Suprapubic skin (tissue), 3 donors: ENCODE measurements around the gene LAMA4.

Experiments
- CTCF ChIP-seq, 2 donors: fragments of 200-600 bp in 1 of 2; fragments of 450-650 bp in 1 of 2; sonication (generic) in 1 of 2; IDR thresholded peaks; one replicate each; pipeline ENCODE4 v1.5.1; 2016 to 2019; ENCODE audit warnings: antibody characterized with exemption in 2 of 2, mild to moderate bottlenecking in 1 of 2, moderate library complexity in 1 of 2
- POLR2AphosphoS5 ChIP-seq, 3 donors: sonication (generic); formaldehyde crosslinking; IDR thresholded peaks; one replicate each; pipeline ENCODE4 v1.6.1; 2017; ENCODE audit warnings: antibody characterized with exemption in 3 of 3

GRCh38 chr6:112281821-112282615 lies 27.7 kb upstream of the LAMA4 start:
- TF ChIP-seq CTCF (IDR thresholded peaks at IDR 0.05) (peak in 1 of 2 donors; percentile 21), POLR2AphosphoS5 (IDR thresholded peaks at IDR 0.05) (peak in 1 of 3 donors; percentile 49)
